Measurements from ENCODE around the gene GRM5. TPM values are rescaled to one million over a fixed set of nuclear protein-coding genes. Genes with fewer than 3 reads are reported as not detected.

Gene GRM5
- total RNA-seq, 1 donor from 2014 or later: not detected

DNA sequence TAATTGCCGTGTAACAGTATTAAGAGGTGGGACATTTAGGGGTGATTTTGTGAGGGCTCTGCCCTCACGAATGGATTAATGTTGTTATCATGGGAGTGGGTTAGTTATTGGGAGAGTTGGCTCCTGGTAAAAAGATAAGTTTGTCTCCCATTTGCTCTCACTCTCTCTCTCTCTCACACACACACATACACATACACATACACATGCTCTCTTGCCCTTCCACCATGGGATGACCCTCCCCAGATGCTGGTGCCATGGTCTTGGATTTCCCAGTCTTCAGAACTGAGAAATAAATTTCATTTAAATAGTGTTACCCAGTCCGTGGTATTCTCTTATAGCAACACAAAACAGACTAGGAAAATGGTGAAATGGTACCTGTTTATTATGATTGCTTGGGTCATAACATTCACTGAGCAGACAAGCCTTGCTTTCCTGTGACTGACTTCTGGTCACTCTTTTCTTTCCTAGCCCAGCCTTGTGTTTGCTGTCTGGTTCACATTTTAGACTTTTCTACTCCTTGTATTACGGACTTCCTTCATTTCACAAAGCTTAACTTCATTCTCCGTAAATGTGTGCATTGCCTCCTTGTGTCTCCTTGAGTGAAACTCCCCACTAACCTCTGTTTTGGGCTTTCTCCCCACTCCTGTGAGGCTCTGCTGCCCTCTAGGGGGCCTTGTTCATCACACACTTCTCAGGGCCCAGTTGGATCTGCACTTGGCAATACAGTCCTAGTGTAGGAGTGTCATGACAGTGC, 521.7 kb downstream of the GRM5 start:
- DNase-seq (ENCODE audit: low read depth in 2 of 2): peak; percentile 83 to 93

DNA sequence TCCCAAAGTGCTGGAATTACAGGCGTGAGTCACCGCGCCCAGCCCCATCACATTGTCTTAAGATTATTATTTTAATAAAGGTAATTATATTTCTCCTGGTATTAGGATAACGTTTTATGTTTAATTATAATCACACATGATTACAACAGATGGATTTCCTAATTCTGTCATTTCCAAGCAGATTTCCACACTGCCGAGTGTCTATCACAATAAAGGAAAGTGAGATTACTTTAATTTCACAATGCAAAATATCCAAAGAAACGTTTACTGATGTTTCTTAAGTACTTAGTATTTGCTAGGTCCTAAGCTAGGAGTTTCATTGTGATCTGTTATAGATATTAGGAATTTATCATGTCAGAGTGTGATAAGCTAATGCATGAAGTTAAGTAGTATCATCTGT, 524.8 kb downstream of the GRM5 start:
- no peak for DNase-seq (ENCODE audit: low read depth in 2 of 2)

DNA sequence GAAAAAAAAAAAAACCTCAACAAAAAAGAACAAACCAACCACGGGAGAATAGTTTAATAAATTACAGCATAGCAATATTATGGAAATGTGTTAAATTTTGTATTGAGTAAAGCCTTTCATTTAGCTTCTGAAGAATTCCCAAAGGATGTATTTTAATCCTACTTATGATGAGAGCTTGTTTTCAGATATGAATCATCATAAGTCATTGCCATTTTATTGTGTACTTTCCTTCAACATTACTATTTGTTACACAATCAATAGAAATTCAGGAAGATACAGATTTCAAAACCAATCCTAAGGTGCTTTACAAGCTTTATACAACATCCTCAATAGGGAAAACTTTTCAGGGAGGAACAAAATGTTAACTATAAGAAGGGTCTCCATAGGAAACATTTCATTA, 527.7 kb downstream of the GRM5 start:
- DNase-seq (ENCODE audit: low read depth in 2 of 2): peak in 1 of 2 donors; percentile 27

DNA sequence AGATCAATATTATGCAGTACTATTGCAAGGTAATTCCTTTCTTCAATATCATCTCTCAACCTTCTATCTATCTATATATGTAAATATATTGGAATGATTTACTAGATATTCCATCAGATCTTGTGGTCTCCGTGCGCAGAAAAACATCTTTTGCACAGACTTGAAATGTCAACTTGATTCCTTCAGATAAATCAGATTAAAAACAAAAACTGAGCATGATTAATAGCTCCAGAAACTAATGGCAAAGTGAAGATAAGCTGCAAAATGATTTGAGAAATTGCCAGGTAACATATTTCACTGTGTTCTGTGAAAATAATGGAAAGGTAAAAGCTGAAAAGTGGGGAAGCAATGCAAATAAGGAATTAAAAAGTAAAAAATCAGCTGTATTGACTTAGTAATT, 528.2 kb downstream of the GRM5 start:
- no peak for DNase-seq (ENCODE audit: low read depth in 2 of 2)

DNA sequence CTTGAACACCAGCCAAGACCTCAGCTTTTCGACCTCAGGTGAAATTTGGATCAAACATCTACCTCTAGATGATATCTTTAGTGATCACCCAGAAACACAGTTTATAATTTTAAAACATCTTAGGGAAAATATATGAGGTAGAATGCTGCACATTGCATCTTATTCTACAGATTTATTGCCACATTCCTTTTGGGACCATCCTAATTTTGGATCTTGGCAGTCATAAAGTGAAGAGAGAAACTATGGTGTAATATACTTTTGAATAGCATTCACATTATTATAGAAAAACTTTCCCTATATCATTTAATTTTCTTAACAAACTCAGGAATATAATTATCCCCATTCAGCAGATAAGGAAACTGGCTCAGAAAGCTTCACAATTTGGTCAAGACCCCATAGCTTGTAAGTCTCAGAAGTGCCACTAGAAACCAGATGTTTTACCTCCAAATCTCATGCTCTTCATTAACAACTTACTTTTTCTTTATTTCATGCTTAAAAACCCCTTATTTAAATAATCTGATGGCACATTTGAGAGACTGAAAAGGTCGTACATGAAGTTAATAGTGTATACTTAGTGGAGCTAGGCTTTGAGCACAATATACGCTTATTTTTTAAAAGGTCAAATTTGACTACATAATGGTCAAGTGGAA, 529.0 kb downstream of the GRM5 start:
- no peak for DNase-seq (ENCODE audit: low read depth in 2 of 2)

DNA sequence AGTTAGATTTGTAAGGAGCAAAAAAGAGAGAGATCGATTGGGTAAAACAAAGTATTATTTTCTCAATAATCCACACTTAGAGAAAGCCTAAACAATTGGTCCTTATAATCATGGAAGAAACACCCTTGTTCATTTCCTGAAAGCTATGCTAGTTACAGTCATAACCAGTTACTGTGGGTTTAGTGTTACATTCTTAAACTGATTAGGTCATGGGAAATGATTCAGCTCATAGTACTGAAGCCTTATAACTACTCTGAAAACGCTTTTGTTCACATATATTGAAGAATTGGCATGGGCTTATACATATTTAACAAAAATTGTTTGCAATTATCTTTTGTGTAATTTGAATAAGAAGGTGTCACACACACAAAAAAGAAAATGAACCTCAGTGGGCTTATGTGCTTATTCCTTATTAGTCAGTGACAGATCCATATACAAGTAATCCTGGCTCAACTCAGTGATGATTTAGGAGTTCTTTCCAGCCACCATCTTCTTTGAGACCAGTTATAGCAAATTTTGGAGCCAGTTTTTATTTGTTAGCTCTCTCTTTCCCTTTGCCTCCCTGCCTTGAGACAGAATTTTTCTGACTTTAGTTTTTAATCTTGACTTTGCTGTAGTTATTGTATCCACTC, 529.8 kb downstream of the GRM5 start:
- peak; percentile 62 to 95 for DNase-seq (ENCODE audit: low read depth in 2 of 2)

DNA sequence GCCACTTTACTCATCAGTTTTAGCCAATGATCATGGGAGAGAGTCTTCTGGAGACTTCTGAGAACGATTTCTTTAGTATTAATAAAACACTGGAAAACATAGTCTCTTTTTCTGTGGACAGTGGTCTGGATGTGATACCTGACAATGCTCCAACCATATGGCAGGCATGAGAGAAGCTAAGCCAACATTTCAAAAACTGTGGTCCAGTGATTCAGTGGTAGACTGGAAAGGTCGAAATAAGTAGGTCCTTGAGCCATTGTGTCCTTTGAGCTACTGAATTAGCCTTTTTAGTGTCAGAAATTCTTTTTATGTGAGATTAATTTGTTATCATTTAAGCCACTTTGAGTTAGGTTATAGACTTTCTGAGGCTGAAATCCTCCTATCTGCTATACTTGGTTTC, 530.5 kb downstream of the GRM5 start:
- DNase-seq (ENCODE audit: low read depth in 2 of 2): peak in 1 of 2 donors; percentile 11

DNA sequence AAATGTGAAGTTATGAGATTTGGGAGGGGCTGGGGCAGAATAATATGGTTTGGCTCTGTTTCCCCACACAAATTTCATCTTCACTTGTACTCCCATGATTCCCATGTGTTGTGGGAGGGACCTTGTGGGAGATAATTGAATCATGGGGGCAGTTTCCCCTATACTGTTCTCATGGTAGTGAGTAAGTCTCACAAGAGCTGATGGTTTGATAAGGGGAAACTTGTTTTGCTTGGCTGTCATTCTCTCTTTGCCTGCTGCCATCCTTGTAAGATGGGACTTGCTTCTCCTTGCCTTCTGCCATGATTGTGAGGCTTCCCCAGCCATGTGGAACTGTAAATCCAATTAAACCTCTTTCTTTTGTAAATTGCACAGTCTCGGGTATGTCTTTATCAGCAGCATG, 531.1 kb downstream of the GRM5 start:
- peak in 1 of 2 donors; percentile 7 for DNase-seq (ENCODE audit: low read depth in 2 of 2)

DNA sequence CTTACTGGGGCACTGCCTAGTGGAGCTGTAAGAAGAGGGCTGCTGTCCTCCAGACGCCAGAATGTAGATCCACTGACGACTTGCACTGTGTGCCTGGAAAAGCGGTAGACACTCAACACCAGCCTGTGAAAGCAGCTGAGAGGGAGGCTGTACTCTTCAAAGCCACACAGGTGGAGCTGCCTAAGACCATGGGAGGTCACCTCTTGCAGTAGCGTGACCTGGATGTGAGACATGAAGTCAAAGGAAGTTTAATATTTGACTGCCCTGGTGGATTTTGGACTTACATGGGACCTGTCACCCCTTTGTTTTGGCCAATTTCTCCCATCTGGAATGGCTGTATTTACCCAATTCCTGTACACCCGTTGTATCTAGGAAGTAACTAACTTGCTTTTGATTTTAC, 531.6 kb downstream of the GRM5 start:
- DNase-seq (ENCODE audit: low read depth in 2 of 2): no peak

DNA sequence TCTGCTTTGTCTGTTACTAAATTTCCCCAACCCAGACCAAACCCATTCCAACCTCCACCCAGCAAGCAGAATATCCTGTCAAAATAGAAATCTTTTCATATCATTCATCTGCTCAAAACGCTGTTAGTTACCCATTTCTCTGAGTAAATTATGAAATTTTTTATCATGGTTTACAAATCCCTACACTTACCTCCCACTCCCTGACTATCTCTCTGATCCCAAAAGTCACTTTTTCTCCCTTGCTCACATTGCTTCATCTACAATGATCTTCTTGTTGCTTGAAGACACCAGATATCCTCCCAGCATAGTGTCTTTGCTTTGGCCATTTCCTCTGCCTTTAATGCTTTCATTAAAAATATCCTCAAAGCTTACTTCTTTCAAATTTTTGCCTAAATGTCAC, 532.8 kb downstream of the GRM5 start:
- DNase-seq (ENCODE audit: low read depth in 2 of 2): no peak

DNA sequence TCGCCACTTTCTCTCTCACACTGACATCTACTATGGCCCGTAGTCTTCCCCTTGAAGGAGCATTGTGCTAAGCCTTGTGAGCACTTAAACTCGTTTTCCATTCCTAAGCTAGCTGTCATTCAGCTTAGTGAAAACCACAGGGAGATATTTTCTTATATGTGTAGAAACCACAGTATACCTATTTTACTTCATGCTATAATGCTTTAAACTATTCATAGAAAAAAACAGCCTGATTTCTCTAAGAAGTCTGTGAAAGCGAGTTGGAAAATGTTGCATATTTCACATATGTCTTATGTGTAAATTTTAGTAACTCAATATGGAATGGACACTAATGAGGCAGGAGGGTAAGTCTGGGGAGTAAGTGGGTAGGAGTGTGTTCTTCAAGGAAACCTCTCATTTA, 534.0 kb downstream of the GRM5 start:
- DNase-seq (ENCODE audit: low read depth in 2 of 2): no peak

DNA sequence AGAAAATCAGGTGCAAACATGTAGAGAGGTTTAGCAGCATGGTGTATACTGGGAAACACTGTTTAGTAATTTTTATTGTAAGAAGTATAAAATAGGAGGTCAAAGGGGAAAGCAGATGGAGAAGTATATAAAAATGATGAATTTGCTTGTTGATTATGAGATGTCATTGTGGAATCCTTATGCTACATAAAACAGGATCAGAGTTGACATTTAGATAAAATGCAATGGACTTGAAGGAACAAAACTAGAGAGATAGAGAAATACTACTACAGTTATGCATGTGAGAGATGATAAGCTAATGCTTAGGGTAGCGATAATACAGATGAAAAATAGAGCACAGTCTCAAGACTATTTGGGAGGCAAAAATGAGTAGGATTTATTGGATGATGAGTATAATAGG, 536.4 kb downstream of the GRM5 start:
- no peak for DNase-seq (ENCODE audit: low read depth in 2 of 2)

DNA sequence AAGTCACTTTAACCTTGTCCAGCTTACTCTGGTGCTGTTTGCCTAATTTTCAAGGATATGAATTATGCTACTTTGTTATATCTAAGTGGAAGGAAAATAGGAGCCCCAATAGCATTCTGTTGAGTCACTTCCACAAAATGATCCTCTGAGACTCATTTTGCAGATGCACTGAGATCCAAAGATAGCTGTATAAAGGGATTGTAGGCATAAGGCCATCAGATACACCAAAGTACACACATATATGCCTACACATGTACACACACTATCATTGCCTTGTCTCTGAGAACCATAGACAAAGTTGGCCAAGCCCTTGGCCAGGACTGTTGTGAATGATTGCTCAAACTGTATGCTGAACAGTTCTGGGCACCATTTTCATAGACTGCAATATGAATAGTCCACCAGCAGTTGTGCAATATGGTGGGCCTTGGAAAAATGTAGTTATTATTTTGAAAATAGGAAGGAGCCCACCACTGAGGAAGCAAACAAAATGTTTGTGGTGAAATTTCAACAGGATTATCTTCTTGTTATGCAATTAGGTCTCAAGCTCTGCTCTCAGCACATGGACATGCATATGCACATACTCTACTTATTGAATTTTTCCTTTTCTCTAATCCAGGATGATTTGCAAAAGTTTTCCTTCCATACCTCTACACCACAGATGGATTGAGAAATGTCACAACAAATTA, 542.3 kb downstream of the GRM5 start:
- DNase-seq (ENCODE audit: low read depth in 2 of 2): peak in 1 of 2 donors; percentile 51

DNA sequence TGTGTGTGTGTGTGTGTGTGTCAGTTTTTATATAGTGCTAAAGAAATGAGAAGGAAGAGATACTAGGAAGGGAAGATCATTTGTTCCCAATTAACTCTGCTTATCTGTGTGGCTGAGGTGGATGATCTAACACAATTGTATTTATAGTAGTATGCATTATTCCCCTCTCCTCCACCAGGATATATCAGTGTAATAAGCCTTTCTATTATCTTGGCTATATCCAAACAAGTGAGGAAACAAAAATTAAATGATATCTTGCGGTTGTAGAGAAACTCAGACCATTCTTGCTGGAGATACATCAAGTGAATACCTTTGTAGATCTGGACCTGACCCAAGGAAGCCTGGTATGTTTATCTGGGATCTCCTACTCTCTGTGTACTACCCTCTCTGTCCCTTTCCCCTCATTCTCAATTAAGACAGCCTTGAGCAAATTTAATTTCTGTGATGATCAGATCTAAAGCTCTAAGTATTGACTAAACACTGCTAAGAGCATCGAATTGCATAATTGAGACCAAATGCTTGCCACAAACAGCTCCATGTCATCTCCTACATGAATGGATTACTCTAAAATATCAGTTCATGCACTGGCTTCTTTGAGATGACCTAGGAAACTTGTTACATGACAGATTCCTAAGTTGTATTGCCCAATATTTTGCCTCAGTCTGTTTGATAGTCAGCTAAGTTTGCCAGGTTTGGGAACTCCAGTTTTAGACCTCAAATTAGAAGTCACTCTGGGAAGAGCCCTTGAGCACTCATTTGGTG, 543.0 kb downstream of the GRM5 start:
- no peak for DNase-seq (ENCODE audit: low read depth in 2 of 2)

DNA sequence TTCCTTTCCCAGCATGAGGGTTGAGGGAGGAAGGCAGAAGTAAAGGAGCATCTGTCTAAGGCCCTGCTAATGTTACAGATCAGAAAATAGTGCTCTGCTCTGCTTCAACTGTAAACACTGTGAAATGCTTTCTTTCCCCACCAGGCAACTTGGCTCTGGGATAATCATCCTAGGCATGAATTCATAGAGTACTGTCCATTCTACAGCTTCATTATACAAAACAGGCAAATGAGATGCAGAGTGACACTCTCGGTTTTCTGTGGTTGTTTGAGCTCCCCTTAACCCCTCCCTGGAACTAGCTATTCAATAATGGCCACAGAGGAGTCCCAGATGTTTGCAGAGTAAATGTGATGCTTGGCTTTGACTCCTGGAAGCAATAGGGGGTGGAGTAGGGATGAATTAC, 544.0 kb downstream of the GRM5 start:
- no peak for DNase-seq (ENCODE audit: low read depth in 2 of 2)

DNA sequence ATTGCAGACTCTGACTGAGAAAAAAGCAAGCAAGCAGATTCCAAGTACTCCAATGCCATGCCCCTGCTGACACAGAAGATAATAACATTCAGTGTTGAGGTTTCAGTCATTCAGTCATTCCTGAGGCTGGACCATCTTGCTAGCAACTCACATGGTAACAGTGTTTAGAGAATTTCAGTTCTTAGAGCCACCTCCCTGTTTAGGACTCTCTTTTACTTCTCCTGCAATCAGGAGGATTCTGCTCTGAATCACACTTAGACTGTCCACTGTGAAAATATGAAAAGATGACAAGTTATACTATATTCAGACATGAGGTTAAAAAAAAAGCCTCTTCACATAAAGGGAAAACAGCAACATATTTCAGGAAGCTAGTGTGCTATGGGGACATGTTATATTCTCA, 544.4 kb downstream of the GRM5 start:
- no peak for DNase-seq (ENCODE audit: low read depth in 2 of 2)

DNA sequence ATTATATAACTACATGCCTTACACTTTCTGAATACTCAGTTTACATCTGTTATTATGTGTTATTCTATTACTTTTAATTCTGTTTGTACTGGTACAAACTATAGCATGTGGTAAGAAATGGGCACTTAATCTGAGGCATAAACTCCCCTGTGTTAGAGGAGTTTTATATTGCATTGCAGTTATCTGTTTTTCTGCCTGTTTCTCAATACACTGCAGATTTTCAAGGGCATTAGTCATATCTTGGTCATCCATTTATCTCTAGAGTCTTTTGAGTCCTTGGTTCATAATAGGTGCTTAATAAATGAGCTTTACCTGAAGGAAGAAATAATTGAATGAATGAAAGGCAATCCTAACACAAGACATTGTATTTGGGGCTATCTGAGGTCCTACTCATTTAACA, 545.4 kb downstream of the GRM5 start:
- DNase-seq (ENCODE audit: low read depth in 2 of 2): no peak

DNA sequence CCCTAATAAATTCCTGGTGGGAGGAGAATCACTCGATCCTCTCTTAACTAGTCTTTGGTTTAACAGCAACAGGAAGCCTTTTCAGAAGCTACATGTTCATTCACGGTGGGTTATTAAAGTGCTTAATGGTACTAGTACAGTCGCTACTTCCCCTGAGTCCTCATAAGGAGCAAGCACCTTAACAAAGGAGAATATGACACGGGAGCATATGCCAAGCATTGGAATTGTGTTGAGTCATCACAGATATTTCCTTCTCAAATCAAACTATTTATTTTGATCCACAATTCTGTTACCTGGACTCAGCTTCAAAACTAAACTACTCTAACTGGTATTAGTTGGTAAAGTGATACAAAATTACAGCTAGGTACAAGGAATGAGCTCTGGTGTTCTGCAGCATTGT, 550.8 kb downstream of the GRM5 start:
- DNase-seq (ENCODE audit: low read depth in 2 of 2): peak in 1 of 2 donors; percentile 8

DNA sequence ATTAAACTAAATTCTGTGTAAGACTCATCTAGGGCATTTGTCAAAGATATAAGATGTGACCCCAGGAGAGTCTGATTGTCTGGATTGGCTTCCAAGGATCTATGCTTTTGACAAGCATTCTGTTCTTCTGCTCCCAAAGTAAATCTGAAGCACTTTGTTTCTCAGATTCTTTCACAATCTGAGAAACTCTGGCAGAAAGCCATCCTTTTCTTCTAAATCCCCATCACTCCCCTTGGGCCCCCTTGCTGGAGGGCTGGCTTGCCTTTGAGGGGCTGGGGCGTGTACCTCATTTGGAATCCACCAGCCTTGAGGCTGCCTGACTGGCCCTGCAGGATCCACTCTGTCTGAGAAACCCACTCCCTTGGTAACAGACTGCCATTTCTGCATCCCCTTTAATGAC, 554.8 kb downstream of the GRM5 start:
- DNase-seq (ENCODE audit: low read depth in 2 of 2): no peak

DNA sequence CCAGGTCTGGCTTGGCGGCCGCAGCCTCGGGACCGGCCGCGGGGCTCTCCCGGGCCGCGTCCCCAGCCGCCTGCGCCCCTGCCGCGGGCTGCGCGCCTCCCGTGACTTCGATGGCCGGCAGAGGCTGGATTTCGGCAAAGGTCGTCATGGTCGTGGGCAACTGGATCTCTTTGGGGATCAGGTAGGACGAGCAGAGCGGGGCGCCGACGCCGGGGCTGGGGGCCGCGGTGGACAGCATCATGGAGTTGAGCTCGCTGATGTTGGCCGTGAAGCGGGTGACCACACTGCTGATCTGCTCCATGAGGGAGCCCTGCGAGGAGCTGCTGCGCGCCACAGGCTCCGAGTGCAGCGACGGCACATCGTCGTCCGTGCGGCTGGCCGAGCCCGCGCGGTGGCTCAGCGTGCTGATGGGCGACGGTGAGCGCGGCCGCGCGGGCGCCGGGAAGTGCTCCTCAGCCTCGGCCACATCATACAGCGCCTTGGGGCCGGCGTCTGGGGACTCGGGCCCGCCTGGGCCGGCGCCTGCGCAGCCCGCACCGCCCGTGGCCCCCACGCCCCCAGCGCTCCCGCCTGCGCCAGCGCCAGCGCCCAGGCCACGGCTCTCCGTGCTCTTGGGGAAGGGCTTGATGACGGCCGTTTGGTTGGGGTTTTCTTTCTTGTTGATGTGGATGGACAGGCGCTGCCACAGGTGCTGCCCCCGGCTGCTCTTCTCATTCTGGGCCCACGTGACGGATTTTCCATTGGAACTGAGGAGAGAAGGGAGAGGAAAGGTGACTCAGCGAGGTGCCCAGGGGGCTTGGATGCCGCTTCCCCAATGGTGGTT, 556.8 kb downstream of the GRM5 start:
- DNase-seq (ENCODE audit: low read depth in 2 of 2): peak; percentile 53 to 57

DNA sequence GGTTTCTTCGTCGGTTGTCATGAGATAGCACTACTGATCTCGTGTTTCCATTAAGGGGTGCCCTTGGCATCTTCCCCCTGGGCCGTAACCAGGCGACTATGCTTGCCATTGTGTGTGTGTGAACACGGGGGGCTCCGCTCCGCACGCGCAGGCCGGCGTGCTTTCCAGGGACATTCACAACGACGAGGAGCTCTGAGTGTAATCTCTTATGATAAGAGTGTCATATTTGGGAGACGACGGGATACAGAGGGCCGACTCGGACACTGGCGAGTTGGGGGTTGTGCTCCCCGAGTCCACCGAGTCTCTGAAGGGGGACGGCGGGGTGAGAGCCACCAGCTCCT, 557.4 kb downstream of the GRM5 start:
- no peak for DNase-seq (ENCODE audit: low read depth in 2 of 2)
